Measurements from ENCODE around the gene MFAP2. TPM values are rescaled to one million over a fixed set of nuclear protein-coding genes. Genes with fewer than 3 reads are reported as not detected.

Gene MFAP2
- total RNA-seq, 1 experiment from 2014 or later: 141 TPM

DNA sequence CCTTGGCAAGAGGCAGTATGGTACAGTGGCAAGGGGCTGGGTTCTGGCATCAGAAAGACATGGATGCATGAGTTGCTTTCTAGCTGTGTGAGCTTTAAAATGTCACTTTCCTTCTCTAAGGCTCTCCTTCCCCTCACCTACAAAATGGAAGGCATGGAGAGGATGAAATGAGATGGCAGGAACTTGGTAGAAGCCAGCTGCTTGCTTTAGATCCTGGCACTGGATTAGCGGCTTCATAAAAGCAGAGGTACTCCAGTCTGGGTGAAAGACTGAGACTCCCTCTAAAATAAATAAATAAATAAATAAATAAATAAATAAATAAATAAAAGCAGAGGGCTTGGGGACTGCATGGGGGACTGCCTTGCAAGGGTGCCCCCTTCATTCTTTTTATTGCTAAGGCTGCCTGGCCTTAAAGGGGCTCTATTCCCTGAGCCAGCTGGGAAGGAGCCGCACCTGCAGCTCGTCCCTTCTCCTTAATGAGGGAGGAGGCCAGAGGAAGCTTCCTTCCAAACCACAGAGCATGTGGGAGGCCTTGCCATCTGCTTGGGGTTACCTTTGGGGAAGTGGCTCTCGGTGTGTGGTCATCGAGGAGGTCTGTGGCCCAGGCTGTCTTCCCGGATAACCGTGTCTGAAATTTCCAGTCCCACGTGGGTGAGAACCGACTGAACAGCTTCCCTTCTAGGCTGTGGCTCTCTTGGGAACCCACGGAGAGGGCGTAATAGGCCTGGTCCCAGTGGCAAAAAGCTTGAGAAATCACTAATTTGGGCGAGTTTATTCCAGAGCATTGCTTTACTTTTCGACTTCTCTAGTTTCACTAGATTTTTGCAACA lies 33.3 kb upstream of the MFAP2 start:
- TF ChIP-seq, protein P1, sequence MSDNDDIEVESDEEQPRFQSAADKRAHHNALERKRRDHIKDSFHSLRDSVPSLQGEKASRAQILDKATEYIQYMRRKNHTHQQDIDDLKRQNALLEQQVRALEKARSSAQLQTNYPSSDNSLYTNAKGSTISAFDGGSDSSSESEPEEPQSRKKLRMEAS (CRISPR knock-in tag; IDR thresholded peaks at IDR 0.05): no peak
- TF ChIP-seq RELA (CRISPR knock-in tag; IDR thresholded peaks at IDR 0.05; ENCODE audit: borderline replicate concordance) (no peak), NR2C2 (CRISPR knock-in tag; IDR thresholded peaks at IDR 0.05) (no peak), CREM (CRISPR knock-in tag; IDR thresholded peaks at IDR 0.05) (no peak), NFE2L1 (CRISPR knock-in tag; IDR thresholded peaks at IDR 0.05) (no peak), MXD4 (CRISPR knock-in tag; IDR thresholded peaks at IDR 0.05; ENCODE audit: borderline replicate concordance) (no peak), OVOL2 (CRISPR knock-in tag; IDR thresholded peaks at IDR 0.05; ENCODE audit: borderline replicate concordance) (no peak), NR1H2 (CRISPR knock-in tag; IDR thresholded peaks at IDR 0.05) (no peak), CBFB (CRISPR knock-in tag; IDR thresholded peaks at IDR 0.05; ENCODE audit: low read depth) (no peak), ZNF396 (CRISPR knock-in tag; IDR thresholded peaks at IDR 0.05; ENCODE audit: borderline replicate concordance) (no peak), ZNF423 (CRISPR knock-in tag; IDR thresholded peaks at IDR 0.05) (no peak), TEAD1 (CRISPR knock-in tag; IDR thresholded peaks at IDR 0.05) (no peak)
- TF ChIP-seq, protein P2, sequence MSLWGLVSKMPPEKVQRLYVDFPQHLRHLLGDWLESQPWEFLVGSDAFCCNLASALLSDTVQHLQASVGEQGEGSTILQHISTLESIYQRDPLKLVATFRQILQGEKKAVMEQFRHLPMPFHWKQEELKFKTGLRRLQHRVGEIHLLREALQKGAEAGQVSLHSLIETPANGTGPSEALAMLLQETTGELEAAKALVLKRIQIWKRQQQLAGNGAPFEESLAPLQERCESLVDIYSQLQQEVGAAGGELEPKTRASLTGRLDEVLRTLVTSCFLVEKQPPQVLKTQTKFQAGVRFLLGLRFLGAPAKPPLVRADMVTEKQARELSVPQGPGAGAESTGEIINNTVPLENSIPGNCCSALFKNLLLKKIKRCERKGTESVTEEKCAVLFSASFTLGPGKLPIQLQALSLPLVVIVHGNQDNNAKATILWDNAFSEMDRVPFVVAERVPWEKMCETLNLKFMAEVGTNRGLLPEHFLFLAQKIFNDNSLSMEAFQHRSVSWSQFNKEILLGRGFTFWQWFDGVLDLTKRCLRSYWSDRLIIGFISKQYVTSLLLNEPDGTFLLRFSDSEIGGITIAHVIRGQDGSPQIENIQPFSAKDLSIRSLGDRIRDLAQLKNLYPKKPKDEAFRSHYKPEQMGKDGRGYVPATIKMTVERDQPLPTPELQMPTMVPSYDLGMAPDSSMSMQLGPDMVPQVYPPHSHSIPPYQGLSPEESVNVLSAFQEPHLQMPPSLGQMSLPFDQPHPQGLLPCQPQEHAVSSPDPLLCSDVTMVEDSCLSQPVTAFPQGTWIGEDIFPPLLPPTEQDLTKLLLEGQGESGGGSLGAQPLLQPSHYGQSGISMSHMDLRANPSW (CRISPR knock-in tag; conservative IDR thresholded peaks at IDR 0.05; ENCODE audit: low read depth): no peak
- TF ChIP-seq, protein P3, sequence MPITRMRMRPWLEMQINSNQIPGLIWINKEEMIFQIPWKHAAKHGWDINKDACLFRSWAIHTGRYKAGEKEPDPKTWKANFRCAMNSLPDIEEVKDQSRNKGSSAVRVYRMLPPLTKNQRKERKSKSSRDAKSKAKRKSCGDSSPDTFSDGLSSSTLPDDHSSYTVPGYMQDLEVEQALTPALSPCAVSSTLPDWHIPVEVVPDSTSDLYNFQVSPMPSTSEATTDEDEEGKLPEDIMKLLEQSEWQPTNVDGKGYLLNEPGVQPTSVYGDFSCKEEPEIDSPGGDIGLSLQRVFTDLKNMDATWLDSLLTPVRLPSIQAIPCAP (CRISPR knock-in tag; IDR thresholded peaks at IDR 0.05): no peak
- TF ChIP-seq, protein P4, sequence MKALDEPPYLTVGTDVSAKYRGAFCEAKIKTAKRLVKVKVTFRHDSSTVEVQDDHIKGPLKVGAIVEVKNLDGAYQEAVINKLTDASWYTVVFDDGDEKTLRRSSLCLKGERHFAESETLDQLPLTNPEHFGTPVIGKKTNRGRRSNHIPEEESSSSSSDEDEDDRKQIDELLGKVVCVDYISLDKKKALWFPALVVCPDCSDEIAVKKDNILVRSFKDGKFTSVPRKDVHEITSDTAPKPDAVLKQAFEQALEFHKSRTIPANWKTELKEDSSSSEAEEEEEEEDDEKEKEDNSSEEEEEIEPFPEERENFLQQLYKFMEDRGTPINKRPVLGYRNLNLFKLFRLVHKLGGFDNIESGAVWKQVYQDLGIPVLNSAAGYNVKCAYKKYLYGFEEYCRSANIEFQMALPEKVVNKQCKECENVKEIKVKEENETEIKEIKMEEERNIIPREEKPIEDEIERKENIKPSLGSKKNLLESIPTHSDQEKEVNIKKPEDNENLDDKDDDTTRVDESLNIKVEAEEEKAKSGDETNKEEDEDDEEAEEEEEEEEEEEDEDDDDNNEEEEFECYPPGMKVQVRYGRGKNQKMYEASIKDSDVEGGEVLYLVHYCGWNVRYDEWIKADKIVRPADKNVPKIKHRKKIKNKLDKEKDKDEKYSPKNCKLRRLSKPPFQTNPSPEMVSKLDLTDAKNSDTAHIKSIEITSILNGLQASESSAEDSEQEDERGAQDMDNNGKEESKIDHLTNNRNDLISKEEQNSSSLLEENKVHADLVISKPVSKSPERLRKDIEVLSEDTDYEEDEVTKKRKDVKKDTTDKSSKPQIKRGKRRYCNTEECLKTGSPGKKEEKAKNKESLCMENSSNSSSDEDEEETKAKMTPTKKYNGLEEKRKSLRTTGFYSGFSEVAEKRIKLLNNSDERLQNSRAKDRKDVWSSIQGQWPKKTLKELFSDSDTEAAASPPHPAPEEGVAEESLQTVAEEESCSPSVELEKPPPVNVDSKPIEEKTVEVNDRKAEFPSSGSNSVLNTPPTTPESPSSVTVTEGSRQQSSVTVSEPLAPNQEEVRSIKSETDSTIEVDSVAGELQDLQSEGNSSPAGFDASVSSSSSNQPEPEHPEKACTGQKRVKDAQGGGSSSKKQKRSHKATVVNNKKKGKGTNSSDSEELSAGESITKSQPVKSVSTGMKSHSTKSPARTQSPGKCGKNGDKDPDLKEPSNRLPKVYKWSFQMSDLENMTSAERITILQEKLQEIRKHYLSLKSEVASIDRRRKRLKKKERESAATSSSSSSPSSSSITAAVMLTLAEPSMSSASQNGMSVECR (CRISPR knock-in tag; IDR thresholded peaks at IDR 0.05; ENCODE audit: borderline replicate concordance): no peak
- TF ChIP-seq, protein P5, sequence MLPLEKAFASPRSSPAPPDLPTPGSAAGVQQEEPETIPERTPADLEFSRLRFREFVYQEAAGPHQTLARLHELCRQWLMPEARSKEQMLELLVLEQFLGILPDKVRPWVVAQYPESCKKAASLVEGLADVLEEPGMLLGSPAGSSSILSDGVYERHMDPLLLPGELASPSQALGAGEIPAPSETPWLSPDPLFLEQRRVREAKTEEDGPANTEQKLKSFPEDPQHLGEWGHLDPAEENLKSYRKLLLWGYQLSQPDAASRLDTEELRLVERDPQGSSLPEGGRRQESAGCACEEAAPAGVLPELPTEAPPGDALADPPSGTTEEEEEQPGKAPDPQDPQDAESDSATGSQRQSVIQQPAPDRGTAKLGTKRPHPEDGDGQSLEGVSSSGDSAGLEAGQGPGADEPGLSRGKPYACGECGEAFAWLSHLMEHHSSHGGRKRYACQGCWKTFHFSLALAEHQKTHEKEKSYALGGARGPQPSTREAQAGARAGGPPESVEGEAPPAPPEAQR (CRISPR knock-in tag; IDR thresholded peaks at IDR 0.05): no peak
- Mint-ChIP-seq H3K27ac (peak overlapping the region; percentile 88), H3K36me3 (peaks cover 9% of the 10 kb centered on the region), H3K4me3 (peak overlapping the region; percentile 73; the same call in 1 of the 2 replicates), H3K4me1 (peaks cover 58% of the 10 kb centered on the region), H3K27me3 (ENCODE audit: low read depth) (no peaks in the 10 kb centered on the region), H3K9me3 (no peaks in the 10 kb centered on the region)
- ChIA-PET CTCF (interaction anchor here (0.6 to 3.2 kb wide), 7 partner anchors 14 to 62 kb away, joined by 4 to 19 read pairs (median 5); no protein-coding TSS in a partner anchor), POLR2A (interaction anchor here (0.8 kb wide), 1 partner anchor 41 kb away, joined by 3 read pairs; no protein-coding TSS in a partner anchor)
- DNase-seq (ENCODE audit: low spot score) (no peak), ATAC-seq (no peak)
